Liver (tissue), 3 donors: ENCODE data around the gene MPV17.

Experiments
- TF ChIP-seq, protein P1 (sequence below): IDR thresholded peaks from 2 replicates; pipeline ENCODE4 v1.6.1; 2016; ENCODE audit warnings: antibody characterized with exemption
- TF ChIP-seq, protein P2 (sequence below): fragments of 150-350 bp; IDR thresholded peaks from 2 replicates; pipeline ENCODE4 v1.5.1; 2017; ENCODE audit warnings: improper control_type of control experiment, low read depth, low read length; ENCODE audit not compliant: missing input control
- donor health status: healthy.
- donor health status: healthy.

DNA sequence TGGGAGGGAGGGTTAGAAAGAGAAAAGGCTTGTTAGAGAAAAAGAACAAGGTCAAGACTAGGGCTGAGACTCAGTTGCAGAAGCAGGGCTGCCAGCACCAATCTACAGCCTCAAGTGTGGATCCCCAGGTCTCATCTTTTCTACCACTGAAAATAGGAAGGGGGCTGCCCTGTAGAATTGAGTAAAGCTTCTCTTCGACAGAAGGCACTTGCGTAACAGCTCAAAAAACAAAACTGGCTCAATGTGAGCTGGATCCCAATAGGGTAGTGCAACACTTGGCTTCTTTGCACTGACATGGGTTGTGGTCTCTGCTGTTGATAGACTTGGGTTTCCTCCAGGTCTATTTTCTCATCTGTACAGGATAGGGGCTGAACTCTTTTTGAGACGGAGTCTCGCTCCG is 1.8 kb upstream of the MPV17 start:
- TF ChIP-seq, protein P1, sequence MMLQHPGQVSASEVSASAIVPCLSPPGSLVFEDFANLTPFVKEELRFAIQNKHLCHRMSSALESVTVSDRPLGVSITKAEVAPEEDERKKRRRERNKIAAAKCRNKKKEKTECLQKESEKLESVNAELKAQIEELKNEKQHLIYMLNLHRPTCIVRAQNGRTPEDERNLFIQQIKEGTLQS: no peak
- TF ChIP-seq, protein P2, sequence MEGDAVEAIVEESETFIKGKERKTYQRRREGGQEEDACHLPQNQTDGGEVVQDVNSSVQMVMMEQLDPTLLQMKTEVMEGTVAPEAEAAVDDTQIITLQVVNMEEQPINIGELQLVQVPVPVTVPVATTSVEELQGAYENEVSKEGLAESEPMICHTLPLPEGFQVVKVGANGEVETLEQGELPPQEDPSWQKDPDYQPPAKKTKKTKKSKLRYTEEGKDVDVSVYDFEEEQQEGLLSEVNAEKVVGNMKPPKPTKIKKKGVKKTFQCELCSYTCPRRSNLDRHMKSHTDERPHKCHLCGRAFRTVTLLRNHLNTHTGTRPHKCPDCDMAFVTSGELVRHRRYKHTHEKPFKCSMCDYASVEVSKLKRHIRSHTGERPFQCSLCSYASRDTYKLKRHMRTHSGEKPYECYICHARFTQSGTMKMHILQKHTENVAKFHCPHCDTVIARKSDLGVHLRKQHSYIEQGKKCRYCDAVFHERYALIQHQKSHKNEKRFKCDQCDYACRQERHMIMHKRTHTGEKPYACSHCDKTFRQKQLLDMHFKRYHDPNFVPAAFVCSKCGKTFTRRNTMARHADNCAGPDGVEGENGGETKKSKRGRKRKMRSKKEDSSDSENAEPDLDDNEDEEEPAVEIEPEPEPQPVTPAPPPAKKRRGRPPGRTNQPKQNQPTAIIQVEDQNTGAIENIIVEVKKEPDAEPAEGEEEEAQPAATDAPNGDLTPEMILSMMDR: no peak
